SU-DHL-6 (cell line): ENCODE data around the gene TMEM190.

Experiments used
- H2AFZ ChIP-seq: fragments of 200-600 bp; sonication (generic); 2 replicates; pipeline ENCODE4 v1.6.1; 2014; ENCODE audit warnings: low read depth, mild to moderate bottlenecking, moderate library complexity, mixed read lengths, antibody characterized with exemption, low read length; ENCODE audit not compliant: severe bottlenecking
- H3F3A ChIP-seq: fragments of 200-600 bp; shearing (Covaris generic); 2 replicates; pipeline ENCODE4 v1.6.0; 2016; ENCODE audit warnings: antibody characterized with exemption, mild to moderate bottlenecking; ENCODE audit not compliant: insufficient read depth
- H3K27ac ChIP-seq: fragments of 200-600 bp; sonication (generic); 2 replicates; pipeline ENCODE4 v1.5.1; 2016; ENCODE audit warnings: low read depth, mild to moderate bottlenecking, low read length, moderate library complexity, mixed read lengths
- H3K27me3 ChIP-seq: fragments of 200-600 bp; sonication (generic), shearing (Covaris generic); 2 replicates; pipeline ENCODE4 v1.6.0; 2014; ENCODE audit warnings: mild to moderate bottlenecking, low read length
- H3K36me3 ChIP-seq: fragments of 200-600 bp; sonication (generic); 2 replicates; pipeline ENCODE4 v1.6.1; 2014; ENCODE audit warnings: mild to moderate bottlenecking, low read length, mixed read lengths
- H3K4me2 ChIP-seq: fragments of 300-600, 200-600 bp; shearing (Covaris generic), sonication (generic); 2 replicates; pipeline ENCODE4 v1.6.0; 2014; ENCODE audit warnings: low read length, low read depth, mild to moderate bottlenecking; ENCODE audit not compliant: poor library complexity, severe bottlenecking
- H3K4me3 ChIP-seq: fragments of 200-600 bp; sonication (generic); 2 replicates; pipeline ENCODE4 v1.5.1; 2014; ENCODE audit warnings: antibody characterized with exemption, low read length, mild to moderate bottlenecking, mixed read lengths; ENCODE audit not compliant: insufficient read depth, poor library complexity, severe bottlenecking
- H3K79me2 ChIP-seq: fragments of 200-600 bp; sonication (generic); 2 replicates; pipeline ENCODE4 v1.6.1; 2014; ENCODE audit warnings: mild to moderate bottlenecking, low read length, moderate library complexity; ENCODE audit not compliant: insufficient read depth
- H3K9ac ChIP-seq: fragments of 200-600 bp; sonication (generic); 2 replicates; pipeline ENCODE4 v1.7.0; 2014; ENCODE audit warnings: mild to moderate bottlenecking, low read length
- H3K9me2 ChIP-seq: fragments of 200-600 bp; sonication (generic); replicated peaks from 2 replicates; pipeline ENCODE4 v1.6.1; 2014; ENCODE audit warnings: low read length; ENCODE audit not compliant: insufficient read depth
- H3K9me3 ChIP-seq: fragments of 200-600 bp; sonication (generic); 2 replicates; pipeline ENCODE4 v1.6.1; 2014; ENCODE audit warnings: low read length, mixed read lengths; ENCODE audit not compliant: insufficient read depth
- H4K20me1 ChIP-seq: fragments of 200-600 bp; sonication (generic); 2 replicates; pipeline ENCODE4 v1.6.1; 2014; ENCODE audit warnings: low read depth, mild to moderate bottlenecking, antibody characterized with exemption, low read length, moderate library complexity, mixed read lengths
- EZH2phosphoT487 ChIP-seq: fragments of 200-600 bp; sonication (generic), shearing (Covaris generic); conservative IDR thresholded peaks from 2 replicates; pipeline ENCODE4 v1.6.1; 2018; ENCODE audit warnings: mild to moderate bottlenecking, antibody characterized with exemption, low read length, moderate library complexity, mixed read lengths
- TF ChIP-seq, protein P1 (sequence below): fragments of 200-600 bp; sonication (generic); IDR thresholded peaks from one replicate; pipeline ENCODE4 v1.5.1; 2017; ENCODE audit warnings: antibody characterized with exemption, mild to moderate bottlenecking, low read length, moderate library complexity; ENCODE audit not compliant: insufficient read depth, poor library complexity, severe bottlenecking

TMEM190 gene

DNA sequence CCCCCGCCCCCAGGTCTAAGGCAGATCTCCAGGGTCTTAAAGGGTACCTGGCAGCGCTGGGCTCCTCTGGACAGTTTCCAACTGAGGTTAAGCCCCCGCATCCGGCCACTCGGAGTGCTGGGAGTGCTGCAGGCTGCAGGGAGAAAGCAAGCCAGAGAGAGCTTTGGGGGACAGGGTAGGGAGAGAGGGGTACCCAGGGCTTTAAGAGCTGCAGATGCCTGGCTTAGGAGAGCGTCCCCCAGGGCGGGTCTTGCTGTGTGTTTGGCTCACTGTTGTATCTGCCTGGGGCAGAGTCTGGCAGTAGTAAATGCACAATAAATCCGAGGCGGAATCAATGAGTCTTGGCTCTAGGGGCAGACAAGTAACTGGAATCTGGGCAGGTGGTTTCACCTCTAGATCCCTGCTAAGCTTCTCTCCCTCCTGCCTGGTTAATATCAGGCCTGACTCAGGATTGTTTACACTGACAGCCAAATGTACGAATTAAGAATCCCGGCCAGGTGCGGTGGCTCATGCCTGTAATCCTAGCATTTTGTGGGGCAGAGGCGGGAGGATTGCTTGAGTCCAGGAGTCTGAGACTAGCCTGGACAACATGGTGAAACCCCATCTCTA, 21.3 kb upstream of the TMEM190 start:
- H4K20me1 ChIP-seq, result no peaks in the 10 kb centered on the region
- H3K4me3 ChIP-seq, result no peak overlapping the region
- TF ChIP-seq, protein P1, sequence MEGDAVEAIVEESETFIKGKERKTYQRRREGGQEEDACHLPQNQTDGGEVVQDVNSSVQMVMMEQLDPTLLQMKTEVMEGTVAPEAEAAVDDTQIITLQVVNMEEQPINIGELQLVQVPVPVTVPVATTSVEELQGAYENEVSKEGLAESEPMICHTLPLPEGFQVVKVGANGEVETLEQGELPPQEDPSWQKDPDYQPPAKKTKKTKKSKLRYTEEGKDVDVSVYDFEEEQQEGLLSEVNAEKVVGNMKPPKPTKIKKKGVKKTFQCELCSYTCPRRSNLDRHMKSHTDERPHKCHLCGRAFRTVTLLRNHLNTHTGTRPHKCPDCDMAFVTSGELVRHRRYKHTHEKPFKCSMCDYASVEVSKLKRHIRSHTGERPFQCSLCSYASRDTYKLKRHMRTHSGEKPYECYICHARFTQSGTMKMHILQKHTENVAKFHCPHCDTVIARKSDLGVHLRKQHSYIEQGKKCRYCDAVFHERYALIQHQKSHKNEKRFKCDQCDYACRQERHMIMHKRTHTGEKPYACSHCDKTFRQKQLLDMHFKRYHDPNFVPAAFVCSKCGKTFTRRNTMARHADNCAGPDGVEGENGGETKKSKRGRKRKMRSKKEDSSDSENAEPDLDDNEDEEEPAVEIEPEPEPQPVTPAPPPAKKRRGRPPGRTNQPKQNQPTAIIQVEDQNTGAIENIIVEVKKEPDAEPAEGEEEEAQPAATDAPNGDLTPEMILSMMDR, result no peak
- no peak for TF ChIP-seq EZH2phosphoT487
- H3K4me2 ChIP-seq, result no peak overlapping the region
- no peaks in the 10 kb centered on the region for H3K27me3 ChIP-seq
- H3K9ac ChIP-seq, result no peak overlapping the region
- no peak overlapping the region for H3K27ac ChIP-seq
- no peaks in the 10 kb centered on the region for H3K36me3 ChIP-seq
- no peaks in the 10 kb centered on the region for H3K9me3 ChIP-seq
- H3F3A ChIP-seq, result no peaks in the 10 kb centered on the region
- H3K9me2 ChIP-seq, result no peaks in the 10 kb centered on the region
- H2AFZ ChIP-seq, result no peak overlapping the region
- no peaks in the 10 kb centered on the region for H3K79me2 ChIP-seq

DNA sequence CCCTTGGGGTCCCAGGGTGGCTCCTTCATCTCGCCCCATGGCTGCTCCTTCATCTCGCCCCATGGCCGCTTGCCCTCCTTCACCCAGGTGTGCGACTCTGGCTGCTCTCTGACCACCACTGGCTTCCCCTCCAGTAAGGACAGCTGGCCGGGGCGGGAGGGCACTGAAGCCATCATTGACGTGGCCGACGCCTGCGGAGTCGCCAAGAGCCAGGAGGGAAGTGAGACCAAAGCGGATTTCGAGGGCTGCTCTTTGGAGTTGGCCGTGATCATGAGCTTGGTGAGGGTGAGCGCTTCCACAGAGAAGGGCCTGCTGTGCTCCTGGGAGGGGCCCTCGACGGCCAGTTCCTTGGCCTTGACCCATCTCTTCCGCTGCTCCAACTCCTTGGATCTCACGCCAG, 18.1 kb upstream of the TMEM190 start:
- Histone ChIP-seq H3K9me2 (no peaks in the 10 kb centered on the region), H3K79me2 (no peaks in the 10 kb centered on the region), H2AFZ (no peak overlapping the region), H3K4me3 (no peak overlapping the region), H3K9ac (no peak overlapping the region), H3K27ac (no peak overlapping the region), H3K9me3 (no peaks in the 10 kb centered on the region), H3F3A (no peaks in the 10 kb centered on the region), H3K27me3 (no peaks in the 10 kb centered on the region), H3K36me3 (no peaks in the 10 kb centered on the region), H3K4me2 (no peak overlapping the region), H4K20me1 (no peaks in the 10 kb centered on the region)
- no peak for TF ChIP-seq EZH2phosphoT487
- TF ChIP-seq, protein P1, result no peak

DNA sequence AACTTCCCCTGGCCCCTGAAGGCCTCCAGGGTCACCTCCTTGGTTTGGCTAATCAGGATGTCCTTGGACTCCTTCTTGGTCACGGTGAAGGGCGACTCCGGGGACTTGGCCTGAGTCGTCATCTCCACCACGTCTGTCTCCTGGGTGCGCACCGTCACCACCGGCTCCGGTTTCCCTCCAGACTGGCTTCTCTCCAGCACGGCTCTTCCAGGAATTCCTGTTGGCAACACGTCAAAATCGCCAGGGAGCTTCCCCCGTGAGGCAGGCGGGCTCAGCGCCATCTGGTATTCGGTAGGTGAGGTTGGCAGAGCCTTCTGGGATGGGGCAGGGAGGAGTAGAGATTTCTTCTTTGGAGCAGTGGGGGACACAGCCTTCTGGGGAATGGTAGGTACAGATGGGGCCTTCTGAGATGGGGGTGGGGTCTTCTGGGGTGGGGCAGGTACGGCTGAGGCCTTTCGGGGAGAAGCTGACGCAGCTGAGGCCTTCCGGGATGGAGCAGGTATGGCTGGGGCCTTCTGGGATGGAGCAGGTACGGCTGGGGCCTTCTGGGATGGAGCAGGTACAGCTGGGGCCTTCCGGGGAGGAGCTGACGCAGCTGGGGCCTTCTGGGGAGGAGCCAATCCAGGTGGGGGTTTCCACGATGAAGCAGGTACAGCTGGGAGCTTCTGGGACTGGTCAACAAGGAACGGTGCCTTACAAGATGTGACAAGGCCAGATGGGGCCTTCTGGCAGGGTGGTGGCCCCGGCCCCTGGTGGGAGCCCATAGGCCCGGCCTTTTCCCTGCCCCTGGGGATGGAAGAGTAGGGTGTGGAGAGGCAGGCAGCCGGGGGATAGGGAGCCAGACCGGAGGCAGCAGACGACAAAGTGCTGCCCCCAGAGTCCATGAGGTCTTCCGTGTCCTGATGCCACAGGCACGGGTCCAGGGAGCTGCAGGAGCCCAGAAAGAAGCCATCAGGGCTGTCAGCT, 17.4 kb upstream of the TMEM190 start:
- no peak overlapping the region for H3K4me2 ChIP-seq
- no peak overlapping the region for H3K27ac ChIP-seq
- no peaks in the 10 kb centered on the region for H3F3A ChIP-seq
- no peaks in the 10 kb centered on the region for H3K27me3 ChIP-seq
- no peak overlapping the region for H2AFZ ChIP-seq
- no peaks in the 10 kb centered on the region for H3K9me2 ChIP-seq
- H4K20me1 ChIP-seq, result no peaks in the 10 kb centered on the region
- H3K36me3 ChIP-seq, result no peaks in the 10 kb centered on the region
- no peaks in the 10 kb centered on the region for H3K9me3 ChIP-seq
- no peak overlapping the region for H3K9ac ChIP-seq
- TF ChIP-seq, protein P1, result no peak
- TF ChIP-seq EZH2phosphoT487, result no peak
- H3K4me3 ChIP-seq, result no peak overlapping the region
- no peaks in the 10 kb centered on the region for H3K79me2 ChIP-seq
